Endodermal cell (in vitro differentiated cells): ENCODE data around the gene MAGEC2. TPM values are rescaled to one million over a fixed set of nuclear protein-coding genes. Genes with fewer than 3 reads are reported as not detected.

Source experiments
- DNase-seq: peaks from one replicate; pipeline ENCODE4 v3.0.0-alpha.2; 2017
- H3K27ac ChIP-seq: 2 replicates; pipeline ENCODE4 v1.5.1; 2013; ENCODE audit warnings: mild to moderate bottlenecking, low read depth, low read length, moderate library complexity
- H3K27me3 ChIP-seq: 2 replicates; pipeline ENCODE4 v1.6.1; 2013; ENCODE audit warnings: mild to moderate bottlenecking, low read length, moderate library complexity; ENCODE audit not compliant: insufficient read depth, control insufficient read depth, poor library complexity, severe bottlenecking
- H3K36me3 ChIP-seq: 2 replicates; pipeline ENCODE4 v1.7.0; 2013; ENCODE audit warnings: mild to moderate bottlenecking, low read length, moderate library complexity; ENCODE audit not compliant: control insufficient read depth, insufficient read depth
- H3K4me1 ChIP-seq: one replicate; pipeline ENCODE4 v1.7.0; 2013; ENCODE audit warnings: low read length; ENCODE audit not compliant: control insufficient read depth, insufficient read depth
- H3K4me3 ChIP-seq: 2 replicates; pipeline ENCODE4 v1.5.1; 2013; ENCODE audit warnings: mild to moderate bottlenecking, low read length, moderate library complexity
- H3K9ac ChIP-seq: 2 replicates; pipeline ENCODE4 v1.6.1; 2013; ENCODE audit warnings: mild to moderate bottlenecking, low read length, moderate library complexity; ENCODE audit not compliant: poor library complexity, severe bottlenecking; ENCODE audit errors: extremely low read depth
- H3K9me3 ChIP-seq: 2 replicates; pipeline ENCODE4 v1.6.1; 2013; ENCODE audit warnings: mild to moderate bottlenecking, low read length, moderate library complexity; ENCODE audit not compliant: control insufficient read depth
- H3K27ac Mint-ChIP-seq: 2 replicates; pipeline ENCODE4 v1.8.0; 2020; ENCODE audit warnings: mixed read lengths
- H3K27me3 Mint-ChIP-seq: 2 replicates; pipeline ENCODE4 v1.8.0; 2021; ENCODE audit warnings: mild to moderate bottlenecking, mixed read lengths; ENCODE audit not compliant: insufficient read depth
- H3K36me3 Mint-ChIP-seq: 2 replicates; pipeline ENCODE4 v1.8.0; 2020; ENCODE audit warnings: low read depth, mixed read lengths
- H3K4me1 Mint-ChIP-seq: 2 replicates; pipeline ENCODE4 v1.8.0; 2020; ENCODE audit warnings: mixed read lengths
- H3K4me3 Mint-ChIP-seq: 2 replicates; pipeline ENCODE4 v1.8.0; 2020; ENCODE audit warnings: mild to moderate bottlenecking, moderate library complexity, mixed read lengths
- H3K9me3 Mint-ChIP-seq: 2 replicates; pipeline ENCODE4 v1.8.0; 2020; ENCODE audit warnings: mild to moderate bottlenecking, mixed read lengths
- CTCF ChIP-seq: fragments of 200-600 bp; sonication (generic); conservative IDR thresholded peaks from 2 replicates; pipeline ENCODE4 v1.5.0; 2021; ENCODE audit warnings: antibody characterized with exemption, mild to moderate bottlenecking
- whole genome bisulfite sequencing, 2 experiments: methylation state at CpG; one replicate each; pipeline versions ENCODE4 v1.1.5 to v1.1.7; 2013; ENCODE audit warnings: missing lambda C conversion rate in 2 of 2, mixed read lengths in 1 of 2; ENCODE audit not compliant: insufficient coverage in 1 of 2, insufficient read length in 1 of 2; 5-methylcytosine and 5-hydroxymethylcytosine counted together
- total RNA-seq, 2 donors: library from RNA; stranded (reverse); fragmentation: NEBNext Ultra II Directional in 1 of 2; extraction: Animal tissue kit (Norgen Biotek cat#: 25700) in 1 of 2; gene quantifications; 2 replicates in 1 of 2; 3 replicates in 1 of 2; pipeline ENCODE4 v1.2.1, GENCODE V29; 2021

Gene MAGEC2
- total RNA-seq, 2 donors from 2014 or later: not detected

- WGBS, 2 experiments: 81% methylated on average over 1 of the region's 1 CpG; no CpG with 5 or more reads in 1 of the 2 experiments
- no peak for TF ChIP-seq CTCF
Measured at GRCh38 chrX:142238536-142238935, 33.4 kb upstream of the MAGEC2 start.

GRCh38 chrX:142233400-142233799 is 28.3 kb upstream of the MAGEC2 start:
- Mint-ChIP-seq H3K4me3 (no peak overlapping the region), H3K27ac (no peak overlapping the region), H3K27me3 (no peaks in the 10 kb centered on the region), H3K9me3 (peaks cover 42% of the 10 kb centered on the region), H3K36me3 (peaks cover 15% of the 10 kb centered on the region), H3K4me1 (no peaks in the 10 kb centered on the region)
- DNase-seq: no peak
- TF ChIP-seq CTCF: no peak
- Histone ChIP-seq H3K36me3 (no peaks in the 10 kb centered on the region), H3K4me3 (no peak overlapping the region), H3K9me3 (peaks cover 32% of the 10 kb centered on the region), H3K9ac (no peak overlapping the region), H3K27me3 (no peaks in the 10 kb centered on the region), H3K27ac (no peak overlapping the region), H3K4me1 (no peaks in the 10 kb centered on the region)
- WGBS, 2 experiments: 0% methylated on average over 1 of the region's 1 CpG

More at GRCh38 chrX:142238536-142238935, 33.4 kb upstream of the MAGEC2 start:
- H3K9ac ChIP-seq: no peak overlapping the region
- Mint-ChIP-seq H3K9me3 (peaks cover 53% of the 10 kb centered on the region), H3K4me1 (no peaks in the 10 kb centered on the region), H3K4me3 (no peak overlapping the region), H3K36me3 (peaks cover 10% of the 10 kb centered on the region), H3K27me3 (no peaks in the 10 kb centered on the region), H3K27ac (no peak overlapping the region)
- no peaks in the 10 kb centered on the region for H3K27me3 ChIP-seq
- no peak overlapping the region for H3K27ac ChIP-seq
- no peaks in the 10 kb centered on the region for H3K4me1 ChIP-seq
- no peak overlapping the region for H3K4me3 ChIP-seq
- no peaks in the 10 kb centered on the region for H3K36me3 ChIP-seq
- H3K9me3 ChIP-seq: peaks cover 32% of the 10 kb centered on the region
- no peak for DNase-seq

GRCh38 chrX:142214081-142214480 is 9.0 kb upstream of the MAGEC2 start:
- no peak for TF ChIP-seq CTCF
- no peaks in the 10 kb centered on the region for H3K4me1 Mint-ChIP-seq
- H3K9me3 Mint-ChIP-seq: peaks cover 13% of the 10 kb centered on the region
- no peaks in the 10 kb centered on the region for H3K27me3 Mint-ChIP-seq
- 96% methylated on average over 4 of the region's 4 CpGs; no CpG with 5 or more reads in 1 of the 2 experiments for WGBS, 2 experiments
- H3K27ac Mint-ChIP-seq: no peak overlapping the region
- H3K27me3 ChIP-seq: no peaks in the 10 kb centered on the region
- no peaks in the 10 kb centered on the region for H3K4me1 ChIP-seq
- no peak overlapping the region for H3K4me3 Mint-ChIP-seq
- H3K4me3 ChIP-seq: no peak overlapping the region
- H3K9me3 ChIP-seq: no peaks in the 10 kb centered on the region
- H3K36me3 Mint-ChIP-seq: no peaks in the 10 kb centered on the region
- no peak overlapping the region for H3K9ac ChIP-seq
- no peak overlapping the region for H3K27ac ChIP-seq
- H3K36me3 ChIP-seq: no peaks in the 10 kb centered on the region
- no peak for DNase-seq
